Fibroblast of mammary gland (primary cell): ENCODE results near the gene MYCN.

Experiments
- DNase-seq: peaks from one replicate; pipeline ENCODE4 v3.0.0-alpha.2; 2010; ENCODE audit warnings: low read depth
- H3K4me3 ChIP-seq: 2 replicates; pipeline ENCODE4 v1.5.1; 2011; ENCODE audit warnings: low read depth, mild to moderate bottlenecking, low read length, moderate library complexity; ENCODE audit not compliant: control insufficient read depth
- CTCF ChIP-seq: conservative IDR thresholded peaks from 2 replicates; pipeline ENCODE4 v1.5.1; 2011; ENCODE audit warnings: low read depth, low read length, inconsistent platforms; ENCODE audit not compliant: control insufficient read depth, insufficient read depth

The MYCN gene

GRCh38 chr2:15941871-15942710, 1.7 kb downstream of the MYCN start:
- no peak overlapping the region for H3K4me3 ChIP-seq
- TF ChIP-seq CTCF = no peak
- DNase-seq = no peak

- H3K4me3 ChIP-seq = no peak overlapping the region
- no peak for TF ChIP-seq CTCF
- DNase-seq = no peak
Measured at GRCh38 chr2:15942711-15943345, 2.5 kb downstream of the MYCN start.

GRCh38 chr2:15943378-15944280, 3.3 kb downstream of the MYCN start:
- DNase-seq = no peak
- H3K4me3 ChIP-seq = no peak overlapping the region
- no peak for TF ChIP-seq CTCF

GRCh38 chr2:15944325-15945017, 4.1 kb downstream of the MYCN start:
- TF ChIP-seq CTCF = no peak
- no peak for DNase-seq
- H3K4me3 ChIP-seq = no peak overlapping the region

- H3K4me3 ChIP-seq = no peak overlapping the region
- no peak for DNase-seq
- TF ChIP-seq CTCF = no peak
Measured at GRCh38 chr2:15945909-15946705, 5.8 kb downstream of the MYCN start.
